Activated CD8-positive, alpha-beta memory T cell treated with anti-CD3 and anti-CD28 coated beads for 36 hours (primary cell): ENCODE measurements around the gene CCDC7. TPM values are rescaled to one million over a fixed set of nuclear protein-coding genes. Genes with fewer than 3 reads are reported as not detected.
"Not testable (repeated sequence)": the region's sequence is repeated elsewhere in the genome, so short reads cannot be mapped to it uniquely, and the experiment has no call there.

ENCODE experiments used
- CTCF ChIA-PET: fragments of 350-600 bp; sonication (Branson Sonifier 250); formaldehyde crosslinking; loops from one replicate; lab custom pipeline; 2021; ENCODE audit warnings: antibody characterized with exemption; lab: Charles Lee
- POLR2A ChIA-PET: fragments of 350-600 bp; sonication (Branson Sonifier 250); formaldehyde crosslinking; loops from one replicate; lab custom pipeline; 2021; ENCODE audit warnings: antibody characterized with exemption; lab: Charles Lee
- total RNA-seq, 2 experiments: library from RNA; stranded (reverse); gene quantifications; one replicate each; pipeline ENCODE4 v1.2.3, GENCODE V29; 2021

CCDC7 gene
- total RNA-seq, 2 experiments from 2014 or later, result 6.8 to 7.4 TPM

- ChIA-PET POLR2A (no interaction called here), CTCF (no interaction called here)
Measured at GRCh38 chr10:32906595-32906994, 460.7 kb downstream of the CCDC7 start.

GRCh38 chr10:32909456-32909855, 463.5 kb downstream of the CCDC7 start:
- ChIA-PET POLR2A (no interaction called here), CTCF (interaction anchor here (0.6 kb wide), 1 partner anchor 33 kb away, joined by 4 read pairs; no protein-coding TSS in a partner anchor)

DNA sequence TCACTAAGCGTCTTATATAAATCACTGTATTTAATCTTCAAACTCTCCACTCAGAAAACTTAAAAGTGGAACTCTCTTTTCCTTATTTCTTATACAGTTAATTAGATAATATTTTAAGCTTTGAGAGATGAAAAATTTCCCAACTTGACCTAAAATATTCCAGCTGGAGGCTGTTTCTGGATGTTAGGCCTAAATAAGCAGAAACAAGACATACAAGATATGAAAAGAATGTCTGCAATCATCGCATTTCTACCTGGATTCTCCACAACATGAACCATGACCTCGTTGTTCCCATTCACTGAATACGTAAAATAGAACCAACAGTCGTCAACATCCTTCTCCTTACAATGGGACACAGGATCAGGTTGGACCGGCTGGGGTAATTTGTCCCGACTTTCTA, 464.0 kb downstream of the CCDC7 start:
- CTCF ChIA-PET, result interaction anchor here (0.6 kb wide), 1 partner anchor 32 kb away, joined by 4 read pairs; no protein-coding TSS in a partner anchor
- POLR2A ChIA-PET, result not testable (repeated sequence)

DNA sequence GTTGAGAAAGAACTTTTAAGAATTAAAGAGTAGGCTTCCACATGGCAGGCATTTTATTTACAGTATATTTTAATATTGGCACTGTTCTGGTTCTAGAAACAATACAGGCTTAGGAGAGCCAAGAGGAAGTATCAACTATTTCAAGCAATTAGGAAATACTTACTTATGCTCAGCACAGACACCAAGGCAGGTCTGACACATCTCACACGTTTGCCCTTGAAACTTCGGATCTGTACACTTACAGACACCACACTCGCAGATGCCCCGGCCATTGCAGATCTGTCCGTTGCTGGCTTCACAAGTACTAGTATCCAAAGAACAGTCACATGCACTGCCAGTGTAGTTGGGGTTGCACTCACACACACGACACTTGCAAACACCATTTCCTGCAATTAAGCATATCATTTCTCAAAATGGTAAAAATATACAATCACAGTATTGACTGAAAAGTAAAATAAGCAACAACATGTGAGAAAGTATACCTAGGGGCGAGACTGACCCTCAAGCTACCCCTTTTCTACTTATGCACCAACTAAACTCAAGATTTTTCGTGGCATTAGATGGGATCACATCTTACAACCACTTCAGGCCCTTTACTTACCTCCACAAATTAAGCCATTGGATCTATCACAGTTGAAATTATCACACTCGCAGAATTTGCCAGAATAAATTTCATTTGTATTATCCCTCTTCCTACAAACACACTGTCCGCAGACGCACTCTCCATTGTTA, 465.5 kb downstream of the CCDC7 start:
- ChIA-PET POLR2A (no interaction called here), CTCF (no interaction called here)

- POLR2A ChIA-PET, CTCF ChIA-PET: not testable (repeated sequence)
Measured at GRCh38 chr10:32917817-32918216, 471.9 kb downstream of the CCDC7 start.

DNA sequence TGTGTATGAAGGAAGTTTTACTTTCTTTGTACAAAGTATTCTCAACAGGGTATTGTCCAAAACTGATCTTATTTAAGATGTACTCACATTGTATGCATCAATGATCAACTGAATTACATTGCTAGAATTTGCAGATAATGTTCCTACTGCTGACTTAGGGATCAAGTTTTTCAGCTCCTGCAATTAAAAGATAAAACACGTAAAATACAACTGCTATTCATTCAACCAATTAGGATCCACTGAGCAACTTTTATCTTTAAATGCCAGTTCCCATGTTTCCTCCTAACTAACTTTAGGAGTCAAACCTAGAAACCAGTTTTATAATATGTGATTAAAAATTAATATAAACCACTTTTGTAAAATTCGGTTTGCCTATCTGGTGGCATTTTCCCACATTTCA, 476.2 kb downstream of the CCDC7 start:
- ChIA-PET POLR2A (no interaction called here), CTCF (no interaction called here)

- ChIA-PET POLR2A (no interaction called here), CTCF (no interaction called here)
Measured at GRCh38 chr10:32923134-32923533, 477.2 kb downstream of the CCDC7 start.

DNA sequence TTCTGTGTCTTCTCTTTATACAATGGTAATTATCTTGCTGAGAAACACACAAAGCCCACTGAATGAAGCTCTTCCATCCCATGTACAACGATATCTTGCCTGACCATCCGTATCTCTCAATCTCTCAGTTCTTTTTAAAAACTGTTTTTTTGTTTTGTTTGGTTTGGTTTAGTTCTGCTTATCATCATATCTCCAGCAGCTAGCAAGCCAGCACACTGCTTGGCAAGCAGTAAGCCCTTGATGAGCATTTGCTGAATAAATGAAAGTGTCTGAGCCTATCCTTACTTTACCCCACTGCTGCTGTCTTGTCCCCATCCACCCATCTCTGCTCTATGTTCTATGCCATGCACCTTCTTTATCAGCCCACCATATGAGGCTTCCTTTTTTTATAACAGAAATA, 477.9 kb downstream of the CCDC7 start:
- POLR2A ChIA-PET, result no interaction called here
- CTCF ChIA-PET, result no interaction called here

Other genes starting within 250 kb of the CCDC7 start
- gene EPC1, start 99.0 kb upstream of the CCDC7 start, total RNA-seq, result 10 to 100 TPM; 24.4 to 26.1 TPM